Inflammatory macrophage (primary cell): Measurements from ENCODE around the gene NFATC3.
"Not testable (repeated sequence)": the region's sequence is repeated elsewhere in the genome, so short reads cannot be mapped to it uniquely, and the experiment has no call there.

Experiments used
- DNase-seq, 2 donors: peaks; one replicate each; pipeline ENCODE4 v3.0.0-alpha.2; 2020 to 2022

Gene NFATC3

GRCh38 chr16:68090130-68090529, 5.0 kb downstream of the NFATC3 start:
- peak in 1 of 2 donors; percentile 21 for DNase-seq

GRCh38 chr16:68090533-68090932, 5.4 kb downstream of the NFATC3 start:
- peak in 1 of 2 donors; percentile 18 for DNase-seq

GRCh38 chr16:68091380-68092261, 6.5 kb downstream of the NFATC3 start:
- peak in 1 of 2 donors; percentile 33 for DNase-seq

- DNase-seq, result not testable (repeated sequence)
Measured at GRCh38 chr16:68092275-68092674, 7.1 kb downstream of the NFATC3 start.

- DNase-seq, result peak in 1 of 2 donors; percentile 19
Measured at GRCh38 chr16:68093816-68094613, 8.8 kb downstream of the NFATC3 start.

- no peak for DNase-seq
Measured at GRCh38 chr16:68094614-68094934, 9.4 kb downstream of the NFATC3 start.

- no peak for DNase-seq
Measured at GRCh38 chr16:68096491-68096890, 11.3 kb downstream of the NFATC3 start.

- DNase-seq, result no peak
Measured at GRCh38 chr16:68097088-68097487, 11.9 kb downstream of the NFATC3 start.

- DNase-seq, result no peak
Measured at GRCh38 chr16:68097895-68098294, 12.7 kb downstream of the NFATC3 start.

GRCh38 chr16:68100488-68100887, 15.3 kb downstream of the NFATC3 start:
- DNase-seq, result no peak

- no peak for DNase-seq
Measured at GRCh38 chr16:68105611-68106010, 20.4 kb downstream of the NFATC3 start.

- not testable (repeated sequence) for DNase-seq
Measured at GRCh38 chr16:68107230-68107928, 22.2 kb downstream of the NFATC3 start.

- DNase-seq, result not testable (repeated sequence)
Measured at GRCh38 chr16:68109156-68109555, 24.0 kb downstream of the NFATC3 start.

GRCh38 chr16:68110611-68111010, 25.4 kb downstream of the NFATC3 start:
- DNase-seq, result not testable (repeated sequence)

- DNase-seq, result no peak
Measured at GRCh38 chr16:68111379-68111778, 26.2 kb downstream of the NFATC3 start.

- DNase-seq, result no peak
Measured at GRCh38 chr16:68113059-68113761, 28.0 kb downstream of the NFATC3 start.

GRCh38 chr16:68113765-68114240, 28.6 kb downstream of the NFATC3 start:
- DNase-seq, result no peak

- DNase-seq, result not testable (repeated sequence)
Measured at GRCh38 chr16:68114939-68115338, 29.8 kb downstream of the NFATC3 start.

GRCh38 chr16:68115851-68116250, 30.7 kb downstream of the NFATC3 start:
- DNase-seq, result no peak

- peak; percentile 24 to 26 for DNase-seq
Measured at GRCh38 chr16:68116256-68116867, 31.2 kb downstream of the NFATC3 start.

- peak in 1 of 2 donors; percentile 5 for DNase-seq
Measured at GRCh38 chr16:68117884-68118283, 32.7 kb downstream of the NFATC3 start.

- DNase-seq, result not testable (repeated sequence)
Measured at GRCh38 chr16:68118954-68119353, 33.8 kb downstream of the NFATC3 start.
